NCI-H345 treated with DMSO at 0.1 percent for 48 hours (cell line): ENCODE results near the gene RBFOX1.

Experiments
- DNase-seq: peaks from one replicate; lab custom pipeline; 2025; ENCODE audit not compliant: unreplicated experiment; lab: John Stamatoyannopoulos, UW

The RBFOX1 gene

GRCh38 chr16:7755347-7755882 is 422.8 kb downstream of the RBFOX1 start:
- DNase-seq, result no peak
